GM18870 (cell line): ENCODE data around the gene GCNT2.
"Not testable (repeated sequence)": the region's sequence is repeated elsewhere in the genome, so short reads cannot be mapped to it uniquely, and the experiment has no call there.

Experiments
- ATAC-seq: cut with Tn5 transposase; IDR thresholded peaks from one replicate; pipeline ENCODE4 v1.9.1; 2021; ENCODE audit warnings: moderate library complexity; ENCODE audit not compliant: unreplicated experiment

Gene GCNT2

GRCh38 chr6:10655508-10656055, 134.4 kb downstream of the GCNT2 start:
- no peak for ATAC-seq

GRCh38 chr6:10658910-10659698, 138.0 kb downstream of the GCNT2 start:
- ATAC-seq = no peak

GRCh38 chr6:10659699-10660348, 138.7 kb downstream of the GCNT2 start:
- ATAC-seq = no peak

- not testable (repeated sequence) for ATAC-seq
Measured at GRCh38 chr6:10660431-10661191, 139.5 kb downstream of the GCNT2 start.

- no peak for ATAC-seq
Measured at GRCh38 chr6:10662207-10662606, 141.1 kb downstream of the GCNT2 start.

- ATAC-seq = no peak
Measured at GRCh38 chr6:10662742-10663141, 141.6 kb downstream of the GCNT2 start.

GRCh38 chr6:10665595-10665994, 144.4 kb downstream of the GCNT2 start:
- ATAC-seq = not testable (repeated sequence)

GRCh38 chr6:10668126-10668917, 147.2 kb downstream of the GCNT2 start:
- no peak for ATAC-seq

GRCh38 chr6:10676403-10676802, 155.3 kb downstream of the GCNT2 start:
- no peak for ATAC-seq

GRCh38 chr6:10678456-10678855, 157.3 kb downstream of the GCNT2 start:
- no peak for ATAC-seq
